ENCODE measurements around the gene NCOA6. TPM values are rescaled to one million over a fixed set of nuclear protein-coding genes. Genes with fewer than 3 reads are reported as not detected.

The NCOA6 gene
- total RNA-seq, 2 experiments from 2014 or later: 25.8 to 26.9 TPM

GRCh38 chr20:34772437-34772836, 53.0 kb downstream of the NCOA6 start:
- ChIA-PET POLR2A (no interaction called here), CTCF (interaction anchor here (1.4 kb wide), 1 partner anchor 460 kb away, joined by 7 read pairs; no protein-coding TSS in a partner anchor)
- ATAC-seq: no peak
- no peaks in the 10 kb centered on the region for H3K9me3 Mint-ChIP-seq (ENCODE audit: insufficient read depth)
- no peak overlapping the region for H3K4me3 Mint-ChIP-seq
- H3K27me3 Mint-ChIP-seq (ENCODE audit: low read depth): no peaks in the 10 kb centered on the region
- H3K36me3 Mint-ChIP-seq (ENCODE audit: low read depth): peaks cover 41% of the 10 kb centered on the region
- H3K27ac Mint-ChIP-seq: no peak overlapping the region
- H3K4me1 Mint-ChIP-seq (ENCODE audit: low read depth): no peaks in the 10 kb centered on the region
- no peak for DNase-seq

- H3K36me3 Mint-ChIP-seq (ENCODE audit: low read depth): peaks cover 42% of the 10 kb centered on the region
- no peak for ATAC-seq
- H3K27me3 Mint-ChIP-seq (ENCODE audit: low read depth): no peaks in the 10 kb centered on the region
- H3K4me3 Mint-ChIP-seq: no peak overlapping the region
- no peak overlapping the region for H3K27ac Mint-ChIP-seq
- no peak for DNase-seq
- CTCF ChIA-PET: interaction anchor here (1.4 kb wide), 1 partner anchor 459 kb away, joined by 7 read pairs; no protein-coding TSS in a partner anchor
- no peaks in the 10 kb centered on the region for H3K4me1 Mint-ChIP-seq (ENCODE audit: low read depth)
- POLR2A ChIA-PET: no interaction called here
- no peaks in the 10 kb centered on the region for H3K9me3 Mint-ChIP-seq (ENCODE audit: insufficient read depth)
Measured at GRCh38 chr20:34771680-34772081, 53.8 kb downstream of the NCOA6 start.

- CTCF ChIA-PET: interaction anchor here (0.8 to 6.8 kb wide), 7 partner anchors 14 to 577 kb away, joined by 3 to 87 read pairs (median 5); no protein-coding TSS in a partner anchor
Measured at GRCh38 chr20:34768096-34768495, 57.4 kb downstream of the NCOA6 start.

GRCh38 chr20:34762031-34762555, 63.4 kb downstream of the NCOA6 start:
- no peak overlapping the region for H3K27ac Mint-ChIP-seq
- H3K36me3 Mint-ChIP-seq (ENCODE audit: low read depth): peaks cover 40% of the 10 kb centered on the region
- no peak for ATAC-seq
- POLR2A ChIA-PET: no interaction called here
- no peaks in the 10 kb centered on the region for H3K4me1 Mint-ChIP-seq (ENCODE audit: low read depth)
- no peaks in the 10 kb centered on the region for H3K9me3 Mint-ChIP-seq (ENCODE audit: insufficient read depth)
- CTCF ChIA-PET: interaction anchor here (1.3 to 6.5 kb wide), 2 partner anchors 8 to 449 kb away, joined by 6 to 31 read pairs; no protein-coding TSS in a partner anchor
- DNase-seq: no peak
- H3K4me3 Mint-ChIP-seq: no peak overlapping the region
- no peaks in the 10 kb centered on the region for H3K27me3 Mint-ChIP-seq (ENCODE audit: low read depth)

More at GRCh38 chr20:34768096-34768495, 57.4 kb downstream of the NCOA6 start:
- POLR2A ChIA-PET: interaction anchor here (1.1 kb wide), 1 partner anchor 11 kb away, joined by 4 read pairs; no protein-coding TSS in a partner anchor
- no peaks in the 10 kb centered on the region for H3K9me3 Mint-ChIP-seq (ENCODE audit: insufficient read depth)
- ATAC-seq (no peak), DNase-seq (no peak)
- H3K27me3 Mint-ChIP-seq (ENCODE audit: low read depth): no peaks in the 10 kb centered on the region
- no peak overlapping the region for H3K27ac Mint-ChIP-seq
- no peaks in the 10 kb centered on the region for H3K4me1 Mint-ChIP-seq (ENCODE audit: low read depth)
- H3K36me3 Mint-ChIP-seq (ENCODE audit: low read depth): peaks cover 37% of the 10 kb centered on the region
- no peak overlapping the region for H3K4me3 Mint-ChIP-seq

GRCh38 chr20:34755367-34755766, 70.1 kb downstream of the NCOA6 start:
- ChIA-PET CTCF (interaction anchor here (1.9 kb wide), 1 partner anchor 14 kb away, joined by 10 read pairs; no protein-coding TSS in a partner anchor), POLR2A (no interaction called here)
- DNase-seq (no peak), ATAC-seq (no peak)
- H3K4me1 Mint-ChIP-seq (ENCODE audit: low read depth): no peaks in the 10 kb centered on the region
- no peaks in the 10 kb centered on the region for H3K27me3 Mint-ChIP-seq (ENCODE audit: low read depth)
- H3K9me3 Mint-ChIP-seq (ENCODE audit: insufficient read depth): no peaks in the 10 kb centered on the region
- H3K36me3 Mint-ChIP-seq (ENCODE audit: low read depth): peaks cover 45% of the 10 kb centered on the region
- no peak overlapping the region for H3K4me3 Mint-ChIP-seq
- H3K27ac Mint-ChIP-seq: no peak overlapping the region

- Mint-ChIP-seq H3K4me3 (no peak overlapping the region), H3K4me1 (ENCODE audit: low read depth) (no peaks in the 10 kb centered on the region), H3K27ac (no peak overlapping the region), H3K27me3 (ENCODE audit: low read depth) (no peaks in the 10 kb centered on the region), H3K36me3 (ENCODE audit: low read depth) (peaks cover 47% of the 10 kb centered on the region), H3K9me3 (ENCODE audit: insufficient read depth) (no peaks in the 10 kb centered on the region)
- ChIA-PET POLR2A (no interaction called here), CTCF (interaction anchor here (1.9 kb wide), 1 partner anchor 14 kb away, joined by 10 read pairs; no protein-coding TSS in a partner anchor)
- DNase-seq: no peak
- no peak for ATAC-seq
Measured at GRCh38 chr20:34754611-34755010, 70.8 kb downstream of the NCOA6 start.

GRCh38 chr20:34753706-34754461, 71.6 kb downstream of the NCOA6 start:
- CTCF ChIA-PET: interaction anchor here (1.9 kb wide), 1 partner anchor 15 kb away, joined by 10 read pairs; no protein-coding TSS in a partner anchor
- no peaks in the 10 kb centered on the region for H3K27me3 Mint-ChIP-seq (ENCODE audit: low read depth)
- ATAC-seq (no peak), DNase-seq (no peak)
- POLR2A ChIA-PET: no interaction called here
- H3K9me3 Mint-ChIP-seq (ENCODE audit: insufficient read depth): no peaks in the 10 kb centered on the region
- peaks cover 52% of the 10 kb centered on the region for H3K36me3 Mint-ChIP-seq (ENCODE audit: low read depth)
- H3K4me1 Mint-ChIP-seq (ENCODE audit: low read depth): no peaks in the 10 kb centered on the region
- H3K27ac Mint-ChIP-seq: no peak overlapping the region
- no peak overlapping the region for H3K4me3 Mint-ChIP-seq

- POLR2A ChIA-PET: no interaction called here
Measured at GRCh38 chr20:34751453-34751852, 74.0 kb downstream of the NCOA6 start.

GRCh38 chr20:34750484-34750883, 75.0 kb downstream of the NCOA6 start:
- CTCF ChIA-PET: no interaction called here
- no peaks in the 10 kb centered on the region for H3K4me1 Mint-ChIP-seq (ENCODE audit: low read depth)
- H3K4me3 Mint-ChIP-seq: no peak overlapping the region
- H3K27me3 Mint-ChIP-seq (ENCODE audit: low read depth): no peaks in the 10 kb centered on the region
- H3K36me3 Mint-ChIP-seq (ENCODE audit: low read depth): peaks cover 39% of the 10 kb centered on the region
- DNase-seq (no peak), ATAC-seq (no peak)
- POLR2A ChIA-PET: no interaction called here
- no peaks in the 10 kb centered on the region for H3K9me3 Mint-ChIP-seq (ENCODE audit: insufficient read depth)
- no peak overlapping the region for H3K27ac Mint-ChIP-seq

More at GRCh38 chr20:34751453-34751852, 74.0 kb downstream of the NCOA6 start:
- Mint-ChIP-seq H3K27ac (no peak overlapping the region), H3K9me3 (ENCODE audit: insufficient read depth) (no peaks in the 10 kb centered on the region), H3K36me3 (ENCODE audit: low read depth) (peaks cover 38% of the 10 kb centered on the region), H3K27me3 (ENCODE audit: low read depth) (no peaks in the 10 kb centered on the region), H3K4me3 (no peak overlapping the region), H3K4me1 (ENCODE audit: low read depth) (no peaks in the 10 kb centered on the region)
- ATAC-seq (no peak), DNase-seq (no peak)
- CTCF ChIA-PET: interaction anchor here (2.1 kb wide), 1 partner anchor 18 kb away, joined by 9 read pairs; no protein-coding TSS in a partner anchor

GRCh38 chr20:34748709-34749108, 76.7 kb downstream of the NCOA6 start:
- POLR2A ChIA-PET: no interaction called here
- CTCF ChIA-PET: interaction anchor here (0.6 to 1.1 kb wide), 2 partner anchors 9 to 21 kb away, joined by 3 to 6 read pairs; no protein-coding TSS in a partner anchor
- H3K9me3 Mint-ChIP-seq (ENCODE audit: insufficient read depth): no peaks in the 10 kb centered on the region
- no peak for ATAC-seq
- no peaks in the 10 kb centered on the region for H3K4me1 Mint-ChIP-seq (ENCODE audit: low read depth)
- no peaks in the 10 kb centered on the region for H3K27me3 Mint-ChIP-seq (ENCODE audit: low read depth)
- H3K27ac Mint-ChIP-seq: no peak overlapping the region
- DNase-seq: no peak
- peaks cover 32% of the 10 kb centered on the region for H3K36me3 Mint-ChIP-seq (ENCODE audit: low read depth)
- H3K4me3 Mint-ChIP-seq: no peak overlapping the region

- Mint-ChIP-seq H3K27ac (no peak overlapping the region), H3K9me3 (ENCODE audit: insufficient read depth) (no peaks in the 10 kb centered on the region), H3K36me3 (ENCODE audit: low read depth) (peaks cover 39% of the 10 kb centered on the region), H3K4me1 (ENCODE audit: low read depth) (peaks cover 6% of the 10 kb centered on the region), H3K27me3 (ENCODE audit: low read depth) (no peaks in the 10 kb centered on the region), H3K4me3 (no peak overlapping the region)
- CTCF ChIA-PET: interaction anchor here (1.0 to 1.2 kb wide), 2 partner anchors 10 to 22 kb away, joined by 3 to 4 read pairs; no protein-coding TSS in a partner anchor
- no peak for ATAC-seq
- no peak for DNase-seq
- POLR2A ChIA-PET: no interaction called here
Measured at GRCh38 chr20:34747479-34747878, 78.0 kb downstream of the NCOA6 start.

GRCh38 chr20:34746674-34747073, 78.8 kb downstream of the NCOA6 start:
- DNase-seq (no peak), ATAC-seq (no peak)
- peaks cover 6% of the 10 kb centered on the region for H3K4me1 Mint-ChIP-seq (ENCODE audit: low read depth)
- no peaks in the 10 kb centered on the region for H3K9me3 Mint-ChIP-seq (ENCODE audit: insufficient read depth)
- H3K27me3 Mint-ChIP-seq (ENCODE audit: low read depth): no peaks in the 10 kb centered on the region
- no peak overlapping the region for H3K27ac Mint-ChIP-seq
- POLR2A ChIA-PET: no interaction called here
- CTCF ChIA-PET: interaction anchor here (1.0 to 1.2 kb wide), 3 partner anchors 9 to 34 kb away, joined by 3 to 4 read pairs (median 3); no protein-coding TSS in a partner anchor
- no peak overlapping the region for H3K4me3 Mint-ChIP-seq
- H3K36me3 Mint-ChIP-seq (ENCODE audit: low read depth): peaks cover 37% of the 10 kb centered on the region

All from activated CD8-positive, alpha-beta T cell treated with anti-CD3 and anti-CD28 coated beads, Interleukin-2, amount 10 ng/mL, durations not matched to agents 7 days and 5 days (primary cell).